ENCODE measurements around the gene ENC1.

Gene ENC1

GRCh38 chr5:74657165-74657564 is 16.6 kb upstream of the ENC1 start:
- no peak for DNase-seq (ENCODE audit: low read depth)

GRCh38 chr5:74655716-74656115 is 15.2 kb upstream of the ENC1 start:
- DNase-seq (ENCODE audit: low read depth) = no peak

- no peak for DNase-seq (ENCODE audit: low read depth)
Measured at GRCh38 chr5:74655206-74655605, 14.7 kb upstream of the ENC1 start.

GRCh38 chr5:74653991-74654390 is 13.5 kb upstream of the ENC1 start:
- DNase-seq (ENCODE audit: low read depth) = no peak

GRCh38 chr5:74652576-74652975 is 12.0 kb upstream of the ENC1 start:
- DNase-seq (ENCODE audit: low read depth) = no peak

GRCh38 chr5:74651710-74652109 is 11.2 kb upstream of the ENC1 start:
- DNase-seq (ENCODE audit: low read depth) = no peak

- no peak for DNase-seq (ENCODE audit: low read depth)
Measured at GRCh38 chr5:74649421-74649973, 9.0 kb upstream of the ENC1 start.

- no peak for DNase-seq (ENCODE audit: low read depth)
Measured at GRCh38 chr5:74648835-74649293, 8.3 kb upstream of the ENC1 start.

GRCh38 chr5:74647096-74647495 is 6.6 kb upstream of the ENC1 start:
- no peak for DNase-seq (ENCODE audit: low read depth)

GRCh38 chr5:74643111-74643562 is 2.6 kb upstream of the ENC1 start:
- DNase-seq (ENCODE audit: low read depth) = no peak

GRCh38 chr5:74642543-74642863 is 2.0 kb upstream of the ENC1 start:
- DNase-seq (ENCODE audit: low read depth) = no peak

- no peak for DNase-seq (ENCODE audit: low read depth)
Measured at GRCh38 chr5:74641735-74642542, 1.4 kb upstream of the ENC1 start.

- no peak for DNase-seq (ENCODE audit: low read depth)
Measured at GRCh38 chr5:74640954-74641734, 616 bp upstream of the ENC1 start.

GRCh38 chr5:74639807-74640449 is 600 bp downstream of the ENC1 start:
- DNase-seq (ENCODE audit: low read depth) = no peak

- DNase-seq (ENCODE audit: low read depth) = no peak
Measured at GRCh38 chr5:74638970-74639806, 1.3 kb downstream of the ENC1 start.

GRCh38 chr5:74638544-74638969 is 2.0 kb downstream of the ENC1 start:
- no peak for DNase-seq (ENCODE audit: low read depth)

GRCh38 chr5:74636552-74636951 is 4.0 kb downstream of the ENC1 start:
- no peak for DNase-seq (ENCODE audit: low read depth)

GRCh38 chr5:74636149-74636548 is 4.4 kb downstream of the ENC1 start:
- DNase-seq (ENCODE audit: low read depth) = no peak

- no peak for DNase-seq (ENCODE audit: low read depth)
Measured at GRCh38 chr5:74634611-74635286, 5.8 kb downstream of the ENC1 start.

GRCh38 chr5:74633695-74634094 is 6.8 kb downstream of the ENC1 start:
- no peak for DNase-seq (ENCODE audit: low read depth)

GRCh38 chr5:74632947-74633356 is 7.6 kb downstream of the ENC1 start:
- no peak for DNase-seq (ENCODE audit: low read depth)

All from T follicular helper cell (primary cell).